Measurements from ENCODE around the gene GLI3.

GLI3 gene

GRCh38 chr7:42046483-42046882 is 190.5 kb downstream of the GLI3 start:
- TF ChIP-seq, protein P1, sequence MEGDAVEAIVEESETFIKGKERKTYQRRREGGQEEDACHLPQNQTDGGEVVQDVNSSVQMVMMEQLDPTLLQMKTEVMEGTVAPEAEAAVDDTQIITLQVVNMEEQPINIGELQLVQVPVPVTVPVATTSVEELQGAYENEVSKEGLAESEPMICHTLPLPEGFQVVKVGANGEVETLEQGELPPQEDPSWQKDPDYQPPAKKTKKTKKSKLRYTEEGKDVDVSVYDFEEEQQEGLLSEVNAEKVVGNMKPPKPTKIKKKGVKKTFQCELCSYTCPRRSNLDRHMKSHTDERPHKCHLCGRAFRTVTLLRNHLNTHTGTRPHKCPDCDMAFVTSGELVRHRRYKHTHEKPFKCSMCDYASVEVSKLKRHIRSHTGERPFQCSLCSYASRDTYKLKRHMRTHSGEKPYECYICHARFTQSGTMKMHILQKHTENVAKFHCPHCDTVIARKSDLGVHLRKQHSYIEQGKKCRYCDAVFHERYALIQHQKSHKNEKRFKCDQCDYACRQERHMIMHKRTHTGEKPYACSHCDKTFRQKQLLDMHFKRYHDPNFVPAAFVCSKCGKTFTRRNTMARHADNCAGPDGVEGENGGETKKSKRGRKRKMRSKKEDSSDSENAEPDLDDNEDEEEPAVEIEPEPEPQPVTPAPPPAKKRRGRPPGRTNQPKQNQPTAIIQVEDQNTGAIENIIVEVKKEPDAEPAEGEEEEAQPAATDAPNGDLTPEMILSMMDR (conservative IDR thresholded peaks at IDR 0.05; ENCODE audit: low read depth, low read length): no peak
- no peak for DNase-seq (ENCODE audit: low read depth)
- H3K4me3 ChIP-seq (ENCODE audit: low read depth, low read length): no peak overlapping the region

GRCh38 chr7:42045961-42046360 is 191.0 kb downstream of the GLI3 start:
- no peak overlapping the region for H3K4me3 ChIP-seq (ENCODE audit: low read depth, low read length)
- TF ChIP-seq, protein P1 (conservative IDR thresholded peaks at IDR 0.05; ENCODE audit: low read depth, low read length): no peak
- no peak for DNase-seq (ENCODE audit: low read depth)

- no peak for DNase-seq (ENCODE audit: low read depth)
- H3K4me3 ChIP-seq (ENCODE audit: low read depth, low read length): no peak overlapping the region
- TF ChIP-seq, protein P1 (conservative IDR thresholded peaks at IDR 0.05; ENCODE audit: low read depth, low read length): no peak
Measured at GRCh38 chr7:42039921-42040320, 197.1 kb downstream of the GLI3 start.

GRCh38 chr7:42035210-42035609 is 201.8 kb downstream of the GLI3 start:
- DNase-seq (ENCODE audit: low read depth): no peak
- H3K4me3 ChIP-seq (ENCODE audit: low read depth, low read length): no peak overlapping the region
- TF ChIP-seq, protein P1 (conservative IDR thresholded peaks at IDR 0.05; ENCODE audit: low read depth, low read length): no peak

DNA sequence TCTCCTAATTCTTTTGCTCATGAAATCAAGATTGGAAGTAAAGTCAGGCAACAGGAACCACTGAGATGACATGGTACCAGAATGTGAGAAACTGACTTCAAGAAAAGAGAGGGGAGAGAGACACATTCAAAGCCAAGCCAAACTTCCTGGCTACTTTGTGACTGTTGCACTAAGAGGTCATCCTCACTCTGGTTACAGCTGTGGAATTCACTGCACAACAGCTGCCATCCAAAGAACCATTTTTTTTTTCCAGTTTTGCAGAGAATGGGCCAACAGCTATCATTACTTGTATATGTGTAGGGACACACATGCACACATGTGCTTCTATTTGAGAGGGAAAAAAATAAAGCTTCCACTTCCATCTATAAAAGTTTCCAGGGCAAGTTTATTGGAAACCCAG is 203.5 kb downstream of the GLI3 start:
- no peak overlapping the region for H3K4me3 ChIP-seq (ENCODE audit: low read depth, low read length)
- TF ChIP-seq, protein P1 (conservative IDR thresholded peaks at IDR 0.05; ENCODE audit: low read depth, low read length): no peak
- no peak for DNase-seq (ENCODE audit: low read depth)

- no peak overlapping the region for H3K4me3 ChIP-seq (ENCODE audit: low read depth, low read length)
- TF ChIP-seq, protein P1 (conservative IDR thresholded peaks at IDR 0.05; ENCODE audit: low read depth, low read length): no peak
- no peak for DNase-seq (ENCODE audit: low read depth)
Measured at GRCh38 chr7:42029405-42029804, 207.6 kb downstream of the GLI3 start.

DNA sequence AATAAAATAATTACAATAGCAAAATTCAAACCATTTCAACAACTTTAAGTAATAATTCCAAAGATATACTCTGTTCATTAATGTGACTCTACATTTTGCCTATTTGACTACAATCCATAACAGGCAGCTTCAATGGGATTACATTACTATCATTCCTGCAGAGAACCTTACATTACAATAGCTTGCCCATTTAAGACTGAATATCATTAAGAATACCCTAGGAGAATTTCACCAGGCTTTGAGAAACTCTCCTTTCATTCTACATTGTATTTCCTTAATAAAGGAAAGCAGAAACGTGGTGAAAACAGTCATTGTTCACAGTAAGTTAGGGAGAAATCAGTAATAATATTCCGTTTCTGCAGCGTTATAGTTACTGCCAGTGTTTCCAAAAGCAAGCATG is 209.5 kb downstream of the GLI3 start:
- TF ChIP-seq, protein P1 (conservative IDR thresholded peaks at IDR 0.05; ENCODE audit: low read depth, low read length): no peak
- no peak for DNase-seq (ENCODE audit: low read depth)
- no peak overlapping the region for H3K4me3 ChIP-seq (ENCODE audit: low read depth, low read length)

All from choroid plexus epithelial cell (primary cell).